HG03575 (cell line): Measurements from ENCODE around the gene MRPL38.

Experiments used
- ATAC-seq: cut with Tn5 transposase; IDR thresholded peaks from one replicate; pipeline ENCODE4 v1.9.1; 2021; ENCODE audit not compliant: unreplicated experiment, insufficient number of reproducible peaks, low FRiP score; ENCODE audit errors: extremely low read depth

MRPL38 gene

DNA sequence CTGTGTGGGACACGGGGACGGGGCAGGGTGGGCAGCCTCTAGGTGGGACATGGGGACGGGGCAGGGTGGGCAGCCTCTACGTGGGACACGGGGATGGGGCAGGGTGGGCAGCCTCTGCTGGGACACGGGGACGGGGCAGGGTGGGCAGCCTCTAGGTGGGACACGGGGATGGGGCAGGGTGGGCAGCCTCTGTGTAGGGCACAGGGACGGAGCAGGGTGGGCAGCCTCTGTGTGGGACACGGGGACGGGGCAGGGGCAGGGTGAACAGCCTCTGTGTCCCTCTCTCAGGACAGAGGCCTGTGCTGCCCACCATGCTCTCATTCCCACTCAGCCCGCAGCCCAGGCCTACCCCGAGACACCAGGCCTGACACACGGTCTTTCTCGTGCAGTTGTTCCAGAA is 16.9 kb upstream of the MRPL38 start:
- ATAC-seq, result no peak

DNA sequence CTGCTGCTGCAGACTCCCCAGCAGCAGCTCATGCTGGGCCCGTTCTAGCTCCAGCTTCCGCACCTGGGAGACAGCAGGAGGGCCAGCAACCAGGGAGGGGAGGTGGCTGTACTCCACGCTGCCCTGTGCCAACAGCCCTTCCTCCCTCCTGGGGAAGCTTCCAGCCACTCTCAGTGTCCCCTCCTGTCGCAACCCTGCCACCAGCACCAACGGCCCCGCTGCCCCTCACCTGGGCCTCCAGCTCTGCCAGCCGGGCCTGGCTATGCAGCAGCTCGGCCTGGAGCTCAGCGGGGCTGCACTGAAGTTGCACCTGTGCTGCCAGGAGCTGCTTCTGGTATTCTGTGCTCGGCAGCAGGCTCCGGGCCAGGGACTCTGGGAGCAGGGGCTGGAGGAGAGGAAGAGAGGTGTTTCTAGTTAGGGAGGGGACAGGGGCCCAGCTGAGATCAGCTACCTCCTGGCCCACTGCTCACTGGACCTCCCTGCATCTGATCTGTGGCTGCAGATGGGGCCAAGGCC is 15.4 kb upstream of the MRPL38 start:
- no peak for ATAC-seq

DNA sequence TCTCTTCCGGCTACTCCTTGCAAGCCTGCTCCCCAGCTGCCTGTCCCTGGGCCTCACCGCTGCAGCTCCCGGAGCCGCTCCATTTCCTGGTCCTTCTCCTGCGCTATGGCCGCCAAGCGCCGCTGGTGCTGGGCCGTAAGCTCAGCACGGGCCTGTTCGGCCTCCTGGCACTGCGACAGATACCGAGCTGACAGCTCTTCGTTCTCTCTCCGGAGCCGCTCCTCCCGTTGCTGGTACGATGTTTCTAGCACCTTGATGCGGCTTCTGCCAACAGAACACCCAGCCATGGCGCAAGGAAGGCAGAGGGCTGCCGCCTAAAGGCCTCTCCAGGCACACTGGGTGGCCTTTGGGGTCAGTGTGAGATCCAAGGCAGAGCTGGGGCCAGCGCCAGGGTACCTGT is 14.9 kb upstream of the MRPL38 start:
- no peak for ATAC-seq

DNA sequence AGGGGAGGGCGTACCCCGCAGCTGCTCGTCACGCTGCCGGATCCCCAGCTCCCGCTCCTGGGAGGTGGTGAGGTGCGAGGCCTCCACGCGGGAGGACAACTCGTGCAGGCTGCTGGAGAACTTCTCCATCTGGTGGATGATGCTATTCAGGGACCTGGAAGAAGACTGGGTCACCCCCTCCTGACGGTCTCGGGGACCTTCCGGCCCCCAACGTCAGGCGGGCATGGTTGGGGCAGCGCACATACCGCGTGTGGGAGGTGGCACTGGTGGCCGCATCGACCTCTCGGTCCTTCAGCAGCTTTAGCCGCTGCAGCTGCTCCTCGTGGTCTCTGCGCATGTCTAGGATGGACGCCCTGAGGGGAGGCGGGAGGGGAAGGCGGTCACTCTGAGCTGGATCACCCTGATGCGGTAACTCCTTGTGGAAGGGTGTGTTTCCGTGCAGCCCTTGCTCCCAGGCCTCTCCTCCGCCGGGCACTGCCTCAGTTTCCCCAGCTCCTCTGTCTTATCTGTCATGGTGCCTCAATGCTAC is 13.3 kb upstream of the MRPL38 start:
- no peak for ATAC-seq

DNA sequence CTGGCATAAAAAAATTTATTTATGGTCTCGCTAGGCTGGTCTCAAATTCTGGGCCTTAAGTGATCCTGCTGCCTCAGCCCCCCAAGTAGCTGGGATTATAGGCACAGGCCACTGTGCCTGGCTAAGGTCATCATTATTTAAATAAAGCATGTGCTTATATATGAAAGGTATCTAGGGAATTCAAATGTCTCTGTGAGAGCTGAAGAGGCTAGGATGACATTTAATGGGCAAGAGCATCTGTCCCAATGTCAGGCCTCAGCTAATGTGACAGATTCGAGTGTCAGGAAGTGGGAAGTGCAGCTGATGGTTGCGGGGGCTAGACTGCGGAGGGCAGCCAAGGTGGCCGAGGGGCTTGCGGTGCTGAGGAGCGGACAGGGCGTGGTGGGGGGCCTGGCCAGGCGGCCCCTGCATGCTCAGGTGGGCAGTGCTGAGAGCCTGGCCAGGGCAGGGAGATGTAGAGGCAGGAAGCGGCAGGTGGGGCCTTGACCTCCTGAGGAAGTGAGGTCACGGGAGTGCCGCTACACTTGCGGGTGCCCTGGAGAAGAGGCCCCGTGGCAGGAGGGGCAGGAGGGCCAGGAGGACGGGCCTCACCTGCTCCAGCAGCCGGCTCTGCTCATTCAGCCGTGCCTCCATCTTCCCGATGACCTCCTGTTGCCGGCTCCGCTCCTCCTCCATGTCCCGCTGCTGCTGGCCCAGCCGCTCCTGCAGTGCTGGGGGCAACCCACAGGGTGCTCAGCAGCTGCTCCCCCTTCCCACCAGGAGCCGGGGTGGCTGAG is 12.6 kb upstream of the MRPL38 start:
- no peak for ATAC-seq

DNA sequence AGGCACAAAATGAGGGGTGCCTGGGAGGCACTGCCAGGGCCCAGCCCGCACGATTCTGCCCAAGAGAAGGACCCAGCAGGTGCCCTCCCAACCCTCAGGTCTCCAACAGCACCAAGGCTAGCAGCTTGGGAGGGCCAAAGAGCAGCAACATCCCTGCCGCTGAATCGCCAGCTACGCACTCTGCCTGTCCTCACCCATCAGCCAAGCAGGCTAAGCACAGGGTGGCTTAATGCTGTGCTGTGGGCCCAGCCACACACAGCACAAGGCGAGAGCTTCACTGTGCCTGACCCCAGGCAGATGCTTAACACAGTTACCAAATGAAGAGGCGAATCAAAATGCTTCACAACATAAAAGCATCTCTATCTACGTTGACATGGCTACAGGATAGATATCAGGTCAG is 10.6 kb upstream of the MRPL38 start:
- ATAC-seq, result no peak

DNA sequence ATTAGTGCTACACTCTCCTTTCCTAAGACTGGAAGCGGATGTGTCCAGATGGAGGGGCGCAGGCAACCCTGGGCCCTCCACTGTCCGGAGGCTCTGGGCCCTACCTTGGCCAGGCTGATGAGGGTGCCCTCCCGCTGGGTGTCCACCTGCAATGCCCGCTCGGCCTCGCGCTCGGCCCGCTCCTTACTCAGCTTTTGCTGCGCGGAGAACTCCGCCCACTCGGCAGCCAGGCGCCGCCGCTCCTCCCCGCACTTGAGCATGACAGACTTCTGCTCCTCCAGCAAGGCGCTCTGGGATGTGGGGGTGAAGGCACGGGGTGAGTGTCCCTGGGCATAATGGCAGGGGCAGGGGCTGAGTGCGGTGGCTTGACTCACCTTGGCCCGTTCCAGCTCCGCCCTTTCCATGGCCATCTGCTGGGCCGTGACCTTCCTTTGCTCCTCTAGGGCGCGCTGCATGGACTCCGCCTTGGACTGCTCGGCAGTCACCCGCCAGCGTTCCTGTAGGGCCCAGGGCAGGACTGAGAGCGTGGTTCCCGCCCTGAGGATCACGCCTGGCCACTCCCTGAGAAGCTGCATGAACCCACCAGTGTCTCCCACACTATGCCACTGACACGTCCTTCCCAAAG is 10.1 kb upstream of the MRPL38 start:
- ATAC-seq, result no peak

DNA sequence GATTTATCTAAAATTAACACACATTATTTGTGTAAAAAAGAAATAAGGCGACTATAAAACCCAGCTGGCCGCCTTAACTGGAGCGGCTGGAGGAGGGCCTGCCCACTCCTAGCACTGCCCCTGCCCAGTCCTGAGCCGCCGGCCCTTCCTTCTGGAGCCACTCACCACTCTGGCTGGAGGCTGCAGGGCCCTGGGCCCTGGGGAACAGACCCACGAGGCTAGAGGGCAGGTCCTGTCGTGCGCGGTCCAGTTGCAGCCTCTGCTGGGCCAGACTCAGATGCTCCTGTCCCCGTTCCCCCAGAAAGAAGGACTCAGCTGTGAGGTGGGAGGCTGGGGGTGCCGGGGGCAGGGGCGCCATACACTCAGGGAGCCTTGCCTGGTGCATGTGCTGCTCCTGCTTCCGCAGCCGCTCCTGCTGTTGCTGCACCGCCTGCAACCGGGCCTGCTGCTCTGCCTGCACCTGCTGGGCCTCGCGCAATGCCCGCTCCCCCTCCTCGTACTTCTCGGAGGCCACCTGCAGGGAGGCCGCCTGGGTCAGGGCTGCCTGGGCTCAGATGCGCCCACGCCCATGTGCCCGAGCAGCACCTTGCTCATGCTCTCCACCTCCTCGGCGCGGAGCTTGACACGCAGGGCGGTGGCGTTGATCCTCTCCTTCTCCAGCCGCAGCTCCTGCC is 9.0 kb upstream of the MRPL38 start:
- ATAC-seq, result no peak

DNA sequence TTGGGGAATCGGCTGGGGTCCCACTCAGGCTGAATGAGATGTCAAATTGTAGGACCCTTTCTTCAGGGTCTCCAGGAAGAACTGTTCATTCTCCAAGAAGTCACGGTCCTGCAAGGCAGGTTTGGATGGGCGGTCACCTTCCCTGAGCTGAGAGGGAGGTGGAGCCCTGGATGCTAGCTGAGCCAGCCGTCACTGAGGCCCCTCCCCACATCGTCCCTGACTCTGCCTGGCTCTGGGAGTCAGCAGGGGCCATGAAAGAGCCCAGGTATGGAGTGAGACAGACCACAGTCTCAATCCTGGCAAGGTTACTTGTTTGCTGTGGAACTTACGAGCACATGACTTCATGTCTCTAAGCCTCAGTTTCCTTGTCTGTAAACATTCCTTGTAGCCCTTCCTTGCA is 6.0 kb upstream of the MRPL38 start:
- ATAC-seq, result no peak

DNA sequence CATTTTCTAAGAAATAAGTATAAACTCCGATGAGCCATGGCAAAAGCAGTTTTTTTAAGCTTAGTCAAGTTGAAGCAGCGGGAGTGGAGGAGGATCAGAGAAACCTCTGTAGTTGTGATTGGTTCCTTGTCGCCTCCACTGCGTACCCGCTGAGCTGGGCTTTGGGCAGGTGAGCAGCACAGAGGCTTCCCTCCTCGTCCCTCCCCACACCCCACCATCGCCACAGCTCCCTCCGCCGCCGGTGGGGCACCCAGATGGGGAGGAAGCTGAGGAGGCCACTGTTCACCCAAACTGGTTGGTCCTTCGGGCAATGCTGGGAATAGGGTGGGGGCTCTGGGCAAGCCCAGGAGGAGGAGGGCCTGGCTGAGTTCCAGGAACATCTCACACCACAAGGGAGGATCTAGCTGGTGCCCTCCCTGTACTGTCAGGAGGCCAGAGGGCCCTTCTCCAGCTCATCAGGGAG is 5.2 kb upstream of the MRPL38 start:
- ATAC-seq, result no peak

DNA sequence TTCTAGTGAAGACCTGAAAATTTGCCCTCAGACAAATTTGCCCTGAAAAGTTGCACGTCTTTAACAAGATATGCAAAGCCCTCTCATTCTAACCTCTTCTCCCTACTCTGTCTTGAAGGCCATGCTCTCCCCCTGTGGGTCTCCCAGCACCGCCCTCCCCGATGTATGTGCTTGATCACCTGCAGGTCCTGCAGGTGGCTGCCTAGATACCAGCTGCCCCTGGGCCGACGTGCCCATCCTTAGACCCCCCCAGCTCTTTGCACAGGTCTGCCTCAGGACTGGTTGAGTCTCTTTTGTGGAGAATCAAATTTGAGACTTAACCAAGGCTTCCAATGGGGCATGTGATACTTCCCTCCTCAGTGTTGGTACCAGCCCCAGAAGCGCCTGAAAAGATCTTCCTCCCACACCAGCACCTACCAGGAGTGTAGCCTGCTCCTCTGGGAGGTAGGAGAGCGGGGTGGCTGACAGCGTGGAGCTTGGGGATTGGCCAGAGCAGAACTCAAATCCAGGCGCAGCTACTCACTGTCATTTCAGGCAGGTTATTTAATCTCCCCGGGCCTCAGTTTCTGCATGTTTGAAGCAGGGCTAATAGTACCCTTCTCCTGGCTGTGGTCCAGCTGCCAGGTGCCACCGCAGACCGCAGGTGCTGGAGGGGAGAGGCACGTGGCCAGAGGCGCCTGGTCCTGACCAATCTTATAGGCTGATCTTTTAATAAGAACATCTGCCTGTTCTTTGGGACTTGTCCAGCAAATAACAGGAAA is 4.5 kb upstream of the MRPL38 start:
- no peak for ATAC-seq

DNA sequence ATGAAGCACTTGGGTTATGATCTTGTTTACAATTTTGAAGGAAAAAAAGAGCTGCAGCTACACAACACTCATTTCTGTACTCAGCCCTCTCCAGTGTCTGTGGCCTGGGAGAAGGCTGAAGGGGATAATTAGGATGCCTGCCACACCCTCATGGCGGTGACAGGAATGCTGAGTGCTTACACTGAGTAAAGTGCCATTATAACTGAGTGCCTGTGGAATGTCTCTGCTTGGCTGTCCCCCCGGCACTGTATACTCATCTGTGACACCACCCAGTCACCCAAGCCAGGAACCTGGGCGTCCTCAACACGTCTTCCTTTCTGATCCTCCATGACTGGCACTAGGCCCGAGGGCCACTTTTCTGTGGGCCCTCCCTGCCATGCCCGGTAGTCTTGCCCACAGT is 3.5 kb upstream of the MRPL38 start:
- no peak for ATAC-seq

DNA sequence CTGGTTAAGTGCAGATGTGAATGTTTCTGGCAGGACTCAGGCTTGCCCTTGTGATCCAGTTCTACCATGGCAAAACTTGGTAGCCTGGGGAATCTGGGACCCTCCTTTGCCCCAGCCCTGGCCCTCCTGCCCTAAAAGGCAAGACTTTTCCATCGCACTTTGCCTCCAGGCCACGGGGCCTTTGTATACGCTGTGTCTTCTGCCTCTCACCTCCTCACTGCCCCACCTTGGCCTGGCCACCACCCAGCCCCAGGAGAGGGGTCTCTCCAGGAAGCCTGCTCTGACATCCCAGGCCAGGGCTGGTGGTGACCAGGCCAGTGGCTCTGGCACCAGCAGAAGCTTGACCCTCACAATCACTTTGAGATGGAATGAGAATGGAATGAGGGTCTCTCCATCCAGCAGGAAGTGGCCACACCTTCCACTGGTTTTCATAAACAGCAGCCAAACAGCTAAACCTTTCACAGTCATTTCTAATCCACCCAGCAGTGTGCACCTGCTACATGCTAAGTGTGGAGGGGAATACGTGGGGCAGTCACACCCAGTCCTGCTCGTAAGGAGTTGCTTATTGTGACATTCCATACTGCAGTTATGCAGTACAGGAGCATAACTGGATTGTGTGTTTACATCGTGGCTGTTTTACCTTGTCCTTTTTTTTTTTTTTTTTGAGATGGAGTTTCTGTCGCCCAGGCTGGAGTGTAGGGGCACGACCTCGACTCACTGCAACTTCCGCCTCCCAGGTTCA is 1.6 kb upstream of the MRPL38 start:
- ATAC-seq, result no peak

DNA sequence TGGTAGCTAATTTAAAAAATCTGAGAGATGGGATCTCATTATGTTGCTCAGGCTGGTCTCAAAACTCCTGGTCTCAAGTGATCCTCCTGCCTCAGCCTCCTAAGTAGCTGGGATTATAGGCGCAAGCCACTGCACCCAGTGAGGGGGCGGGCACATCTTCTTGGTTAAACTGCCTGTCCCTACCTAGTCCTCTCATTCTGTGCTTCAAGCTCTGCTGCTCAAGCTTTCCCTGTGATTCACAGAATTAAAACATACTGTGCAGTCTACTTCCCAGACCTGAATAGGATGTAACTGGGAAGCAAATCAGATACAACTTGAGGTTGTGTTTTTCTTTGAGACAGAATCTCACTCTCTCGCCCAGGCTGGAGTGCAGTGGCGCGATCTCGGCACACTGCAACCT is 2.3 kb downstream of the MRPL38 start:
- ATAC-seq, result no peak

DNA sequence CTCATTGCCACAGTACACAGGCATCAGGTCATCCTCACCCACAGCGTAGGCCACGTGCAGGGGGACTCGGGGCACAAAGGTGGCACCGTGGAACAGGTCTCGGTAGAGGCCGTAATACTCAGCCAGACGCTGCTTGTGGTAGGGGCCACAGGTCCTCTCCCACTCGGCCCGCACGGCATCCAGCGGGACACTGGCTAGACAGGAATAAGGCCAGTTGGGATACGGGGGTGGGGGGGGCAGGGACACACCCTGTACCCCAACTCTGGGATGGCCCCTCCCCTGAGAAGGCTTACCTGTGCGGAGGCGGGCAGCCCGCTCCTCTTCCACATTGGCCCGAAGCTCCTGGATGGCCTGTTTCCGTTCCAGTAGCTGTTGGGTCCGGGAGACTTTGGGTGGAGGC is 3.0 kb downstream of the MRPL38 start:
- ATAC-seq, result no peak

DNA sequence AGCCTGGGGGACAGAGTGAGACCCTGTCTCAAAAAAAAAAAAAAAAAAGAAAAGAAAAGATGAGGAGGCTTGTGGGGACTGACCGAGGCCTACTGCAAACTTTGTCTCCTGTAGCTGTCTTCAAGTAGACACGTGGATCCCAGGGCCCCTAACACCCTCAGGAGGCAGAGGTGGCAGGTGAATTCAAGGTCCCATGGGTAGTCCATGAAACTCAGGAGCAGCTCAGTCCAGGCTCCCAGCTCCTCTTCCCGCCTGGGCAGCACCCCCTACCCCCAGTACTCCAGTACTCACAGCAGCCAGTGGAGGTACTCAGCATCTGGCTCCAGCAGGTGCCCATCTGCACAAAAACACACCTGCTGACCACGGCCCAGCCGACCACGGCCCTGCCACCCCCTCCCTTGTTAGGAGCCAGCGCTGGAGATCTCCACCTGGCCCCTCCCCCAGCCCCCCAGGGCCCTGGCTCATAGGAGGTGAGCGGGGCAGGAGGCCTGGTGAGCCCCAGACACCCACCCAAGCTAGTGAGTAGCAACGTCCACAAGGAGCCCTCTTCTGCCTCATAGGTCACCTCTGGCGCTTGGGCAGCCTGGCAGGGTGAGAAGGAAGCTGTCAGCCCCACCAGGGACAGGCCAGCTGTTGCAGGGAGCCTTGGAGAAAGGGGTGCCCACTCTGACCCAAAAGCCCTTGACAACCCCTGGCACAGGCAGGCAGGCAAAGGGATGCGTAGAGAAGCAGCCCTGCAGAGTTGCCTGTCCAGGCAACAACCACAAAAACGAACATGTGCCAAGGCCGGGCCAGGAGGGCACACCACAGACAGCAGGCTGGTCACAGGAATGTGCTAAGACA is 3.8 kb downstream of the MRPL38 start:
- ATAC-seq, result no peak

DNA sequence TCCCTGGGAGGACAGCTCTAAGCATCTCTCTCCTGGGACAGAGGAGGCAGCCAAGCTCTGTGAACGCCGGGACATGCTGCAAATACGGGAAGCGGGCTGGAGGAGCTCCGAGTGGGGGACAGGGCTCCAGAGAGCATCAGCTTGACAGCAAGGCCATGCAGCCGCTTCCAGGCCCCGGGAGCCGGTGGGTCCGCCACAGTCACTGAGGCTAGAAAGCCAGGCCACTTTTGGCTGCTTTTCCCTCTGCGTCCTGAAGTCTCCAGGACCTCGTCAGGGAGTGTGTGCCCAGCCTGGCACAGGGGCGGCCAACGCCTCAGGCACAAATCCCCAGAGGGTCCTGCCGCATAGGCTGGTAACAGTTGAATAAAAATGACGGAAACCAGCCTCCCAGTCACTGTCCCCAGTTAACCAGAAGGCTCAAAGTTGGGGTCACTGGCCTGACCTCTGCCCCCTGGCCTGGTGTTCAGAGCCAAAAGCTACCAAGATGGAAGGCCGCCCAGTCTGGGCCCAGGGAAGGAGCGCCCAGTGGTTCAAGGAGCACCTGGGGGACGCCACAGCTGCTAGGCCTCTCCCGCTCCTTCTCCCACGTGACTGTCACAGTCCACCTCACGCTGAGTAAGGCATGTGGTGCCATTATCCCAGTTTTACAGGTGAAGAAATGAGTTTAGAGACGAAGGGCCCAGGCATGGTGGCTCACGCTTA is 4.8 kb downstream of the MRPL38 start:
- ATAC-seq, result no peak
